ENCODE results near the gene SLC6A12.

SLC6A12 gene

GRCh38 chr12:214003-214741, at the start of gene SLC6A12:
TSS of gene SLC6A12 (minus strand) at chr12:214157. CDS start at chr12:209986, 4,171 bp downstream.
- DNase-seq (ENCODE audit: low read depth in 2 of 3, low spot score in 1 of 3), result no peak

GRCh38 chr12:263574-263973, 49.6 kb upstream of the SLC6A12 start:
- no peak for DNase-seq (ENCODE audit: low read depth in 2 of 3, low spot score in 1 of 3)

- DNase-seq (ENCODE audit: low read depth in 2 of 3, low spot score in 1 of 3), result no peak
These were observed 48.9 kb upstream of the SLC6A12 start, which contains the start of gene SLC6A13 for GRCh38 chr12:262817-263216. TSS of gene SLC6A13 (minus strand) at chr12:262836. CDS start at chr12:260052, 2,784 bp downstream.

GRCh38 chr12:262113-262512, 48.2 kb upstream of the SLC6A12 start:
- DNase-seq (ENCODE audit: low read depth in 2 of 3, low spot score in 1 of 3), result no peak

- DNase-seq (ENCODE audit: low read depth in 2 of 3, low spot score in 1 of 3), result no peak
These were observed 43.8 kb upstream of the SLC6A12 start for GRCh38 chr12:257521-258321.

GRCh38 chr12:256958-257357, 43.0 kb upstream of the SLC6A12 start:
- DNase-seq (ENCODE audit: low read depth in 2 of 3, low spot score in 1 of 3), result no peak

GRCh38 chr12:256225-256624, 42.3 kb upstream of the SLC6A12 start:
- no peak for DNase-seq (ENCODE audit: low read depth in 2 of 3, low spot score in 1 of 3)

- DNase-seq (ENCODE audit: low read depth in 2 of 3, low spot score in 1 of 3), result no peak
These were observed 41.0 kb upstream of the SLC6A12 start for GRCh38 chr12:254912-255311.

GRCh38 chr12:254039-254438, 40.1 kb upstream of the SLC6A12 start:
- DNase-seq (ENCODE audit: low read depth in 2 of 3, low spot score in 1 of 3), result no peak

- DNase-seq (ENCODE audit: low read depth in 2 of 3, low spot score in 1 of 3), result no peak
These were observed 39.3 kb upstream of the SLC6A12 start for GRCh38 chr12:253116-253831.

GRCh38 chr12:252636-253035, 38.7 kb upstream of the SLC6A12 start:
- no peak for DNase-seq (ENCODE audit: low read depth in 2 of 3, low spot score in 1 of 3)

- DNase-seq (ENCODE audit: low read depth in 2 of 3, low spot score in 1 of 3), result no peak
These were observed 33.3 kb upstream of the SLC6A12 start for GRCh38 chr12:247271-247670.

GRCh38 chr12:243381-243780, 29.4 kb upstream of the SLC6A12 start:
- DNase-seq (ENCODE audit: low read depth in 2 of 3, low spot score in 1 of 3), result no peak

GRCh38 chr12:242496-242895, 28.5 kb upstream of the SLC6A12 start:
- no peak for DNase-seq (ENCODE audit: low read depth in 2 of 3, low spot score in 1 of 3)

- DNase-seq (ENCODE audit: low read depth in 2 of 3, low spot score in 1 of 3), result no peak
These were observed 27.3 kb upstream of the SLC6A12 start for GRCh38 chr12:241266-241665.

- DNase-seq (ENCODE audit: low read depth in 2 of 3, low spot score in 1 of 3), result no peak
These were observed 26.6 kb upstream of the SLC6A12 start for GRCh38 chr12:240566-240965.

GRCh38 chr12:238736-239398, 24.9 kb upstream of the SLC6A12 start:
- DNase-seq (ENCODE audit: low read depth in 2 of 3, low spot score in 1 of 3), result no peak

- DNase-seq (ENCODE audit: low read depth in 2 of 3, low spot score in 1 of 3), result no peak
These were observed 24.2 kb upstream of the SLC6A12 start for GRCh38 chr12:238116-238515.

- no peak for DNase-seq (ENCODE audit: low read depth in 2 of 3, low spot score in 1 of 3)
These were observed 23.3 kb upstream of the SLC6A12 start for GRCh38 chr12:237026-237815.

- DNase-seq (ENCODE audit: low read depth in 2 of 3, low spot score in 1 of 3), result no peak
These were observed 22.5 kb upstream of the SLC6A12 start for GRCh38 chr12:236445-236844.
